Measurements from ENCODE around the gene NLRP12.

NLRP12 gene

DNA sequence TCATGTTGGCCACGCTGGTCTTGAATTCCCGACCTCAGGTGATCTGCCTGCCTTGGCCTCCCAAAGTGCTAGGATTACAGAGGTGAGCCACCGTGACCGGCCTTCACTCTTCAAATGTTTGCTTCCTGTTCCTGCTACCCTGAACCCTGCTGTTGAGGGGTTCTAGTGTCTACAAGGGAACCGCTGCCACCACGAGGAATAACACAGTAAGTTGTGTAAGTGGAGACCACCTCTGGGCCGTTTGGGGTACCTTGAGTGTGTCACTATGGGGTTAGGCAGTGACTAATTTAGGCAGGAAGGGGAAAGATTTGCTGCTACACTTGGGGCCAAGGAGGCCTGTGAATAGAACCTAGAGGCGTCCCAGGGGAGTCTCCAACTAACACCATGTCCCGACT is 41.4 kb upstream of the NLRP12 start:
- no peak for TF ChIP-seq TCF12 (IDR thresholded peaks at IDR 0.05; ENCODE audit: low read depth)
- TF ChIP-seq EP300 (IDR thresholded peaks at IDR 0.05; ENCODE audit: borderline replicate concordance): no peak
- no peak for TF ChIP-seq TEAD4 (IDR thresholded peaks at IDR 0.05)
- no peak for TF ChIP-seq ZBTB7A (IDR thresholded peaks at IDR 0.05; ENCODE audit: low read depth)
- TF ChIP-seq, protein P1, sequence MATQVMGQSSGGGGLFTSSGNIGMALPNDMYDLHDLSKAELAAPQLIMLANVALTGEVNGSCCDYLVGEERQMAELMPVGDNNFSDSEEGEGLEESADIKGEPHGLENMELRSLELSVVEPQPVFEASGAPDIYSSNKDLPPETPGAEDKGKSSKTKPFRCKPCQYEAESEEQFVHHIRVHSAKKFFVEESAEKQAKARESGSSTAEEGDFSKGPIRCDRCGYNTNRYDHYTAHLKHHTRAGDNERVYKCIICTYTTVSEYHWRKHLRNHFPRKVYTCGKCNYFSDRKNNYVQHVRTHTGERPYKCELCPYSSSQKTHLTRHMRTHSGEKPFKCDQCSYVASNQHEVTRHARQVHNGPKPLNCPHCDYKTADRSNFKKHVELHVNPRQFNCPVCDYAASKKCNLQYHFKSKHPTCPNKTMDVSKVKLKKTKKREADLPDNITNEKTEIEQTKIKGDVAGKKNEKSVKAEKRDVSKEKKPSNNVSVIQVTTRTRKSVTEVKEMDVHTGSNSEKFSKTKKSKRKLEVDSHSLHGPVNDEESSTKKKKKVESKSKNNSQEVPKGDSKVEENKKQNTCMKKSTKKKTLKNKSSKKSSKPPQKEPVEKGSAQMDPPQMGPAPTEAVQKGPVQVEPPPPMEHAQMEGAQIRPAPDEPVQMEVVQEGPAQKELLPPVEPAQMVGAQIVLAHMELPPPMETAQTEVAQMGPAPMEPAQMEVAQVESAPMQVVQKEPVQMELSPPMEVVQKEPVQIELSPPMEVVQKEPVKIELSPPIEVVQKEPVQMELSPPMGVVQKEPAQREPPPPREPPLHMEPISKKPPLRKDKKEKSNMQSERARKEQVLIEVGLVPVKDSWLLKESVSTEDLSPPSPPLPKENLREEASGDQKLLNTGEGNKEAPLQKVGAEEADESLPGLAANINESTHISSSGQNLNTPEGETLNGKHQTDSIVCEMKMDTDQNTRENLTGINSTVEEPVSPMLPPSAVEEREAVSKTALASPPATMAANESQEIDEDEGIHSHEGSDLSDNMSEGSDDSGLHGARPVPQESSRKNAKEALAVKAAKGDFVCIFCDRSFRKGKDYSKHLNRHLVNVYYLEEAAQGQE (IDR thresholded peaks at IDR 0.05; ENCODE audit: low read depth): no peak
- TF ChIP-seq CEBPB (IDR thresholded peaks at IDR 0.05): no peak
- TF ChIP-seq, protein P2, sequence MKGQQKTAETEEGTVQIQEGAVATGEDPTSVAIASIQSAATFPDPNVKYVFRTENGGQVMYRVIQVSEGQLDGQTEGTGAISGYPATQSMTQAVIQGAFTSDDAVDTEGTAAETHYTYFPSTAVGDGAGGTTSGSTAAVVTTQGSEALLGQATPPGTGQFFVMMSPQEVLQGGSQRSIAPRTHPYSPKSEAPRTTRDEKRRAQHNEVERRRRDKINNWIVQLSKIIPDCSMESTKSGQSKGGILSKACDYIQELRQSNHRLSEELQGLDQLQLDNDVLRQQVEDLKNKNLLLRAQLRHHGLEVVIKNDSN (IDR thresholded peaks at IDR 0.05): no peak
- TF ChIP-seq, protein P3, sequence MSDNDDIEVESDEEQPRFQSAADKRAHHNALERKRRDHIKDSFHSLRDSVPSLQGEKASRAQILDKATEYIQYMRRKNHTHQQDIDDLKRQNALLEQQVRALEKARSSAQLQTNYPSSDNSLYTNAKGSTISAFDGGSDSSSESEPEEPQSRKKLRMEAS (IDR thresholded peaks at IDR 0.05): no peak
- TF ChIP-seq FOXM1 (IDR thresholded peaks at IDR 0.05; ENCODE audit: borderline replicate concordance, low read depth): no peak
- no peak for TF ChIP-seq TAF1 (IDR thresholded peaks at IDR 0.05; ENCODE audit: low read depth)
- TF ChIP-seq EGR1 (IDR thresholded peaks at IDR 0.05): no peak
- TF ChIP-seq CREB1 (IDR thresholded peaks at IDR 0.05; ENCODE audit: low read depth): no peak
- TF ChIP-seq YY1 (IDR thresholded peaks at IDR 0.05; ENCODE audit: low read depth): no peak
- no peak for TF ChIP-seq NFIC (IDR thresholded peaks at IDR 0.05)
- TF ChIP-seq RAD21 (IDR thresholded peaks at IDR 0.05; ENCODE audit: low read depth): no peak

DNA sequence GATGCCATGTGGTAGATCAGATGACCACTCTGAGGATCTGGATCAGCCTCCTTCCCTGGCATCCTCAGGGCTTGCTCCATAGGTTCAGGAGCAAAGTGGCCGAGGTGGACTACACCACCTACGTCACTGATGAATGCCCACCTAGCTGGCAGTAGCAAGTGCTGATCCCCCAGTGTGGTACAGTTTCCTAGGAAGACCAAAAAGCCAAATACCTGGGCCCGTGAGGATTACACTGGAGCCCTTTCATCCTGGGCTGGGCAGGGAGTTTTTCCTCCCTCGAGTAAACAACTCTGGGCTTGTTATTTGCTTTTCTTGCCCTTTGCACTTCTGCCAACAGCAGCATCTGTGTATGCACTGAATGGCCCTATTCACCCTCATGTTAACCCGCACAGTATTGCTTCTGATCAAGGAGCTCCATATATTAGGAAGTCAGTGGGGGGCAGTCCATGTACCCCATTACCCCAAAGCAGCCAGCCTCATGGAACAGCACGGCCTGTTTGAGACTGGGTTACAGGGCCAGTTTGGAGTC is 40.3 kb upstream of the NLRP12 start:
- no peak for TF ChIP-seq TEAD4 (IDR thresholded peaks at IDR 0.05)
- no peak for TF ChIP-seq EP300 (IDR thresholded peaks at IDR 0.05; ENCODE audit: borderline replicate concordance)
- TF ChIP-seq, protein P1 (IDR thresholded peaks at IDR 0.05; ENCODE audit: low read depth): no peak

DNA sequence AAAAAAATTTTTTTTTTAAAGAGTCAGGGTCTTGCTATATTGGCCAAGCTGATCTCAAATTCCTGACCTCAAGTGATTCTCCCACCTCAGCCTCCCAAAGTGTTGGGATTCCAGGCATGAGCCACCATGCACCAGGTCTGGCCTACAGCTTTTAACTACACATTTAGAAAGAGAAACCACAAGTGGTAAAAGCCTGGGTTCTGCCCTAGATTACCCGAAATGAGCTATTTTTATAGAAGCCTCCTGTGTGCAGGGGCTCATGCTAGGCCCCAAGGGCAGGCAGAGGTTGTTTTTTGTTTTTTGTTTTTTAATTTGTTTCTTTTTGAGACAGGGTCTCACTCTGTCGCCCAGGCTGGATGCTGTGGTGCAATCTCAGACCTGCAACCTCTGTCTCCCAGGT is 29.6 kb upstream of the NLRP12 start:
- no peak for TF ChIP-seq RAD21 (IDR thresholded peaks at IDR 0.05; ENCODE audit: low read depth)
- no peak for TF ChIP-seq TCF12 (IDR thresholded peaks at IDR 0.05; ENCODE audit: low read depth)
- TF ChIP-seq CREB1 (IDR thresholded peaks at IDR 0.05; ENCODE audit: low read depth): no peak

DNA sequence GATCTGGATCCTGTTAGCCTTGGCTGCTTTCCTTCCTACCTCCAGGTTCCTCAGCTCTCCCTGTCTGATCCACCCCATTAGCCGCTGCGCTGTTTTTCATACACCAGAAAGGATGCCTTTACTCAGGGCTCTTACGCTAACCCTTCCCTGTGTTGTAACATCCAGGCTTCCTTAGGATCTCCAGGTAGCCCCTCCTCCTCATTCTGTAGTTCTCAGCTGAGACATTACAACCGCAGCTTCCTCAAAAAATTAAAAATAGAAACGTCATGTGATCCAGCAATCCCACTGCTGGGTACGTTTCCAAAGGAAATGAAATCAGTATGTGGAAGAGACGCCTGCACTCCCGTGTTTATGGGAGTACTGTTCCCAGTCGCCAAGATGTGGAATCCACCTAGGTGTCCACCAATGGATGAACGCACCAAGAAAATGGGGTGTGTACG is 25.1 kb upstream of the NLRP12 start:
- no peak for TF ChIP-seq TAF1 (IDR thresholded peaks at IDR 0.05; ENCODE audit: low read depth)
- TF ChIP-seq EP300 (IDR thresholded peaks at IDR 0.05; ENCODE audit: borderline replicate concordance): no peak
- TF ChIP-seq, protein P3 (IDR thresholded peaks at IDR 0.05): no peak

DNA sequence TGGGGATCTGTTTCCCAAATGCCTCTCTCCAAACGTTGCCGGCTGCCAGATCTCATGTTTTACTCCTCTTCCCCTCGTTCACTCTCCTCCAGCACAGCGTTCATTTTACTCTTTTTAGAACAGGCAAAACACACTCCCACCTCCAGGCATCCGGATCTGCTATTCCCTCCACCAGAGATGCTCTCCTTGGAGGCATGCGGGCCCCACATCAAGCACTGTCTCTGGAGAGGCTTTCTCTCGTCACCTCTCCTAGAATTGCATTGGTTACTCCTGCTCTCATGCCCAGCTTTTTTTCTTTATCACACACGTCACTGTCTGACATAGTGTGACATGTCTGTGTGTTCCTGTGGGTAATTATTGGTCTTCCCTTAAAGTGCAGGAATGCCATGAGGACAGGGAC is 23.4 kb upstream of the NLRP12 start:
- TF ChIP-seq CREB1 (IDR thresholded peaks at IDR 0.05; ENCODE audit: low read depth) (no peak), EGR1 (IDR thresholded peaks at IDR 0.05) (no peak), RAD21 (IDR thresholded peaks at IDR 0.05; ENCODE audit: low read depth) (no peak), ZBTB7A (IDR thresholded peaks at IDR 0.05; ENCODE audit: low read depth) (no peak), TCF12 (IDR thresholded peaks at IDR 0.05; ENCODE audit: low read depth) (no peak), FOXM1 (IDR thresholded peaks at IDR 0.05; ENCODE audit: borderline replicate concordance, low read depth) (no peak)
- TF ChIP-seq, protein P1 (IDR thresholded peaks at IDR 0.05; ENCODE audit: low read depth): no peak

DNA sequence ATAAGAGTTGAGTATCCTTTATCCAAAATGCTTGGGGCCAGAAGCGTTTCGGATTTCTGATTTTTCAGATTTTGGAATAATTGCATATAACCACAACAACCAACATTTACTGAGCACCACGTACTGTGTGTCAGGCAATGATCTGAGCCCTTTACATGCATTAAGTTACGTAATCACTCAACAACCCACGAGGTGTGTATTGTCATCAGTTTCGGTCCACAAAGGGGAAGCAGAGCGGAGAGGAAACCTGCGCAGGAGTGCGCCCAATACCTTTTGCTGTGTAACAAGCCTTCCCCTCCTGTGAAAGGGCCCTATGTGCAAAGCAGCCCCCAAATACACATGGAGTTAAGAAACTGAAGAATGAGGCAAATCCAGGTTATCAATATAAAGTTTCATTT is 20.7 kb upstream of the NLRP12 start:
- no peak for TF ChIP-seq FOXM1 (IDR thresholded peaks at IDR 0.05; ENCODE audit: borderline replicate concordance, low read depth)
- no peak for TF ChIP-seq EGR1 (IDR thresholded peaks at IDR 0.05)
- TF ChIP-seq TEAD4 (IDR thresholded peaks at IDR 0.05): no peak
- TF ChIP-seq EP300 (IDR thresholded peaks at IDR 0.05; ENCODE audit: borderline replicate concordance): no peak
- no peak for TF ChIP-seq CEBPB (IDR thresholded peaks at IDR 0.05)
- TF ChIP-seq TCF12 (IDR thresholded peaks at IDR 0.05; ENCODE audit: low read depth): no peak
- no peak for TF ChIP-seq NFIC (IDR thresholded peaks at IDR 0.05)
